HUES48 (cell line): ENCODE measurements around the gene GADL1.

Experiments used
- H3K27ac ChIP-seq: one replicate; pipeline ENCODE4 v1.7.0; 2013; ENCODE audit warnings: low read depth, low read length, inconsistent platforms
- H3K27me3 ChIP-seq: 2 replicates; pipeline ENCODE4 v1.6.1; 2013; ENCODE audit warnings: mild to moderate bottlenecking, low read length; ENCODE audit not compliant: control insufficient read depth, insufficient read depth
- H3K36me3 ChIP-seq: 2 replicates; pipeline ENCODE4 v1.6.1; 2013; ENCODE audit warnings: low read length; ENCODE audit not compliant: control insufficient read depth, insufficient read depth
- H3K4me1 ChIP-seq: 2 replicates; pipeline ENCODE4 v1.6.1; 2013; ENCODE audit warnings: mild to moderate bottlenecking, low read length; ENCODE audit not compliant: control insufficient read depth, insufficient read depth
- H3K4me3 ChIP-seq: 2 replicates; pipeline ENCODE4 v1.5.1; 2013; ENCODE audit warnings: mild to moderate bottlenecking, low read depth, low read length
- H3K9ac ChIP-seq: 2 replicates; pipeline ENCODE4 v1.6.1; 2013; ENCODE audit warnings: mild to moderate bottlenecking, low read depth, low read length, moderate library complexity
- H3K9me3 ChIP-seq: 2 replicates; pipeline ENCODE4 v1.6.1; 2013; ENCODE audit warnings: low read length; ENCODE audit not compliant: control insufficient read depth, insufficient read depth

The GADL1 gene

GRCh38 chr3:30848087-30848779 lies 46.2 kb downstream of the GADL1 start:
- Histone ChIP-seq H3K4me3 (no peak overlapping the region), H3K27ac (no peak overlapping the region), H3K9ac (no peak overlapping the region), H3K4me1 (no peaks in the 10 kb centered on the region), H3K36me3 (no peaks in the 10 kb centered on the region), H3K9me3 (no peaks in the 10 kb centered on the region), H3K27me3 (no peaks in the 10 kb centered on the region)

- no peak overlapping the region for H3K4me3 ChIP-seq
- no peak overlapping the region for H3K27ac ChIP-seq
- no peaks in the 10 kb centered on the region for H3K4me1 ChIP-seq
- H3K27me3 ChIP-seq, result no peaks in the 10 kb centered on the region
- H3K9me3 ChIP-seq, result no peaks in the 10 kb centered on the region
- H3K36me3 ChIP-seq, result no peaks in the 10 kb centered on the region
- H3K9ac ChIP-seq, result no peak overlapping the region
Measured at GRCh38 chr3:30847592-30847991, 46.9 kb downstream of the GADL1 start.

GRCh38 chr3:30845606-30846005 lies 48.9 kb downstream of the GADL1 start:
- H3K27ac ChIP-seq, result no peak overlapping the region
- no peaks in the 10 kb centered on the region for H3K4me1 ChIP-seq
- no peak overlapping the region for H3K9ac ChIP-seq

GRCh38 chr3:30843877-30844276 lies 50.6 kb downstream of the GADL1 start:
- no peak overlapping the region for H3K27ac ChIP-seq
- H3K4me3 ChIP-seq, result no peak overlapping the region
- H3K27me3 ChIP-seq, result no peaks in the 10 kb centered on the region
- H3K9me3 ChIP-seq, result no peaks in the 10 kb centered on the region
- H3K36me3 ChIP-seq, result no peaks in the 10 kb centered on the region
- H3K4me1 ChIP-seq, result no peaks in the 10 kb centered on the region
- no peak overlapping the region for H3K9ac ChIP-seq

More at GRCh38 chr3:30845606-30846005, 48.9 kb downstream of the GADL1 start:
- Histone ChIP-seq H3K4me3 (no peak overlapping the region), H3K36me3 (no peaks in the 10 kb centered on the region), H3K27me3 (no peaks in the 10 kb centered on the region), H3K9me3 (no peaks in the 10 kb centered on the region)

GRCh38 chr3:30836141-30836540 lies 58.3 kb downstream of the GADL1 start:
- no peak overlapping the region for H3K27ac ChIP-seq
- no peak overlapping the region for H3K4me3 ChIP-seq
- H3K27me3 ChIP-seq, result no peaks in the 10 kb centered on the region

GRCh38 chr3:30835667-30836066 lies 58.8 kb downstream of the GADL1 start:
- Histone ChIP-seq H3K9me3 (no peaks in the 10 kb centered on the region), H3K4me1 (peaks cover 6% of the 10 kb centered on the region; the same call in 1 of the 2 replicates), H3K36me3 (no peaks in the 10 kb centered on the region), H3K4me3 (no peak overlapping the region), H3K27me3 (no peaks in the 10 kb centered on the region), H3K27ac (no peak overlapping the region), H3K9ac (no peak overlapping the region)

More at GRCh38 chr3:30836141-30836540, 58.3 kb downstream of the GADL1 start:
- no peaks in the 10 kb centered on the region for H3K36me3 ChIP-seq
- H3K9ac ChIP-seq, result no peak overlapping the region
- no peaks in the 10 kb centered on the region for H3K9me3 ChIP-seq
- peaks cover 6% of the 10 kb centered on the region; the same call in 1 of the 2 replicates for H3K4me1 ChIP-seq

GRCh38 chr3:30832961-30833575 lies 61.4 kb downstream of the GADL1 start:
- H3K27ac ChIP-seq, result no peak overlapping the region
- H3K4me3 ChIP-seq, result no peak overlapping the region
- H3K9me3 ChIP-seq, result no peaks in the 10 kb centered on the region
- peaks cover 6% of the 10 kb centered on the region for H3K4me1 ChIP-seq
- H3K36me3 ChIP-seq, result no peaks in the 10 kb centered on the region
- H3K27me3 ChIP-seq, result no peaks in the 10 kb centered on the region
- no peak overlapping the region for H3K9ac ChIP-seq

- H3K4me3 ChIP-seq, result no peak overlapping the region
- H3K27ac ChIP-seq, result no peak overlapping the region
- H3K9me3 ChIP-seq, result no peaks in the 10 kb centered on the region
- H3K9ac ChIP-seq, result no peak overlapping the region
- H3K36me3 ChIP-seq, result no peaks in the 10 kb centered on the region
- no peaks in the 10 kb centered on the region; the same call in 1 of the 2 replicates for H3K4me1 ChIP-seq
- no peaks in the 10 kb centered on the region for H3K27me3 ChIP-seq
Measured at GRCh38 chr3:30827080-30827479, 67.4 kb downstream of the GADL1 start.

GRCh38 chr3:30826531-30826942 lies 67.9 kb downstream of the GADL1 start:
- Histone ChIP-seq H3K4me3 (no peak overlapping the region), H3K36me3 (no peaks in the 10 kb centered on the region), H3K4me1 (no peaks in the 10 kb centered on the region; the same call in 1 of the 2 replicates), H3K27me3 (no peaks in the 10 kb centered on the region), H3K9me3 (no peaks in the 10 kb centered on the region), H3K27ac (no peak overlapping the region), H3K9ac (no peak overlapping the region)

GRCh38 chr3:30819067-30819798 lies 75.2 kb downstream of the GADL1 start:
- H3K9ac ChIP-seq, result no peak overlapping the region
- H3K27me3 ChIP-seq, result no peaks in the 10 kb centered on the region

GRCh38 chr3:30813734-30814133 lies 80.7 kb downstream of the GADL1 start:
- Histone ChIP-seq H3K9ac (no peak overlapping the region), H3K27ac (no peak overlapping the region), H3K4me3 (no peak overlapping the region), H3K4me1 (0 out of 2 replicates have a peak, but pooled peaks cover 4% of the 10 kb centered on the region), H3K36me3 (no peaks in the 10 kb centered on the region), H3K9me3 (no peaks in the 10 kb centered on the region), H3K27me3 (no peaks in the 10 kb centered on the region)

More at GRCh38 chr3:30819067-30819798, 75.2 kb downstream of the GADL1 start:
- Histone ChIP-seq H3K36me3 (no peaks in the 10 kb centered on the region), H3K9me3 (no peaks in the 10 kb centered on the region), H3K4me1 (no peaks in the 10 kb centered on the region), H3K27ac (no peak overlapping the region), H3K4me3 (no peak overlapping the region)
